ENCODE data around the gene SPIRE2. TPM values are rescaled to one million over a fixed set of nuclear protein-coding genes. Genes with fewer than 3 reads are reported as not detected.

SPIRE2 gene
- polyA plus RNA-seq, 1 donor (not counting 4 experiments of a cell fraction or from before 2014, with no cell fraction given): 1.1 TPM

- TF ChIP-seq EZH2 (IDR thresholded peaks at IDR 0.05; ENCODE audit: low read length) (no peak), CTCF (optimal IDR thresholded peaks at IDR 0.05 in 1 of 3, IDR thresholded peaks at IDR 0.05 in 1 of 3, conservative IDR thresholded peaks at IDR 0.05 in 1 of 3; ENCODE audit: extremely low read depth in 1 of 3, insufficient read depth in 2 of 3, low read length in 3 of 3) (no peak)
- no peak overlapping the region for H3K9ac ChIP-seq (ENCODE audit: control insufficient read depth, extremely low read depth, insufficient read depth, low read length)
- no peak overlapping the region for H3K27ac ChIP-seq (ENCODE audit: control insufficient read depth, insufficient read depth, low read length)
- H3K4me3 ChIP-seq (ENCODE audit: control insufficient read depth in 2 of 3, extremely low read depth in 1 of 3, insufficient read depth in 2 of 3, low read depth in 1 of 3, low read length in 3 of 3): no peak overlapping the region
- H4K20me1 ChIP-seq (ENCODE audit: control insufficient read depth, extremely low read depth, insufficient read depth, low read length): no peaks in the 10 kb centered on the region
- dilution Hi-C loops (cut with MboI; ENCODE audit: extremely low pct_ligation_motif_present, low sequenced_read_pairs): no loop called here
- FAIRE-seq: no peak
- no peaks in the 10 kb centered on the region for H3K9me1 ChIP-seq (ENCODE audit: control insufficient read depth, extremely low read depth, insufficient read depth, low read length)
- no peaks in the 10 kb centered on the region for H3K9me3 ChIP-seq (ENCODE audit: control insufficient read depth, low read depth, low read length)
- H3K79me2 ChIP-seq (ENCODE audit: control insufficient read depth, insufficient read depth, low read length): no peaks in the 10 kb centered on the region
- DNase-seq (ENCODE audit: low read depth, low spot score): no peak
- no peak overlapping the region for H3K4me2 ChIP-seq (ENCODE audit: control insufficient read depth, extremely low read depth, insufficient read depth, low read depth, low read length)
- H3K4me1 ChIP-seq (ENCODE audit: control insufficient read depth, extremely low read depth, insufficient read depth, low read length): no peaks in the 10 kb centered on the region
- no peak overlapping the region for H2AFZ ChIP-seq (ENCODE audit: control insufficient read depth, low read length)
- peaks cover 10 to 14% of the 10 kb centered on the region in 2 experiments for H3K36me3 ChIP-seq (ENCODE audit: control insufficient read depth in 2 of 2, extremely low read depth in 1 of 2, insufficient read depth in 2 of 2, low read length in 2 of 2)
- no peaks in the 10 kb centered on the region for H3K27me3 ChIP-seq (ENCODE audit: control insufficient read depth, extremely low read depth, insufficient read depth, low read length)
Measured at GRCh38 chr16:89784406-89784805, 43.9 kb upstream of the SPIRE2 start.

- H3K4me3 ChIP-seq (ENCODE audit: control insufficient read depth in 2 of 3, extremely low read depth in 1 of 3, insufficient read depth in 2 of 3, low read depth in 1 of 3, low read length in 3 of 3): no peak overlapping the region
- H3K9me3 ChIP-seq (ENCODE audit: control insufficient read depth, low read depth, low read length): no peaks in the 10 kb centered on the region
- FAIRE-seq (no peak), DNase-seq (ENCODE audit: low read depth, low spot score) (no peak)
- dilution Hi-C loops (cut with MboI; ENCODE audit: extremely low pct_ligation_motif_present, low sequenced_read_pairs): no loop called here
- no peak overlapping the region for H3K4me2 ChIP-seq (ENCODE audit: control insufficient read depth, extremely low read depth, insufficient read depth, low read depth, low read length)
- H3K27ac ChIP-seq (ENCODE audit: control insufficient read depth, insufficient read depth, low read length): no peak overlapping the region
- no peaks in the 10 kb centered on the region for H3K9me1 ChIP-seq (ENCODE audit: control insufficient read depth, extremely low read depth, insufficient read depth, low read length)
- no peak overlapping the region for H3K9ac ChIP-seq (ENCODE audit: control insufficient read depth, extremely low read depth, insufficient read depth, low read length)
- H4K20me1 ChIP-seq (ENCODE audit: control insufficient read depth, extremely low read depth, insufficient read depth, low read length): no peaks in the 10 kb centered on the region
- TF ChIP-seq CTCF (optimal IDR thresholded peaks at IDR 0.05 in 1 of 3, IDR thresholded peaks at IDR 0.05 in 1 of 3, conservative IDR thresholded peaks at IDR 0.05 in 1 of 3; ENCODE audit: extremely low read depth in 1 of 3, insufficient read depth in 2 of 3, low read length in 3 of 3) (no peak), EZH2 (IDR thresholded peaks at IDR 0.05; ENCODE audit: low read length) (no peak)
- no peaks in the 10 kb centered on the region for H3K27me3 ChIP-seq (ENCODE audit: control insufficient read depth, extremely low read depth, insufficient read depth, low read length)
- H3K79me2 ChIP-seq (ENCODE audit: control insufficient read depth, insufficient read depth, low read length): no peaks in the 10 kb centered on the region
- peaks cover 4 to 16% of the 10 kb centered on the region in 2 experiments for H3K36me3 ChIP-seq (ENCODE audit: control insufficient read depth in 2 of 2, extremely low read depth in 1 of 2, insufficient read depth in 2 of 2, low read length in 2 of 2)
- no peak overlapping the region for H2AFZ ChIP-seq (ENCODE audit: control insufficient read depth, low read length)
- no peaks in the 10 kb centered on the region for H3K4me1 ChIP-seq (ENCODE audit: control insufficient read depth, extremely low read depth, insufficient read depth, low read length)
Measured at GRCh38 chr16:89785523-89786155, 42.6 kb upstream of the SPIRE2 start.
